Panc1 (cell line): ENCODE measurements around the gene ALDH1A1. TPM values are rescaled to one million over a fixed set of nuclear protein-coding genes. Genes with fewer than 3 reads are reported as not detected.

ENCODE experiments used
- ATAC-seq: fragments of 200-7000 bp; cut with Tn5 transposase; 2 replicates; pipeline ENCODE4 v1.9.1; 2020; ENCODE audit warnings: mild to moderate bottlenecking, moderate library complexity
- BruUV-seq: library from RNA; stranded (reverse); fragments of 400-500 nt; replicated peaks from 2 replicates; lab custom pipeline; 2021; lab: Mats Ljungman, UMichigan
- CTCF ChIA-PET: fragments of 300-600 bp; sonication (Branson Sonifier 250); formaldehyde crosslinking; loops from one replicate; lab custom pipeline; 2022; ENCODE audit warnings: antibody characterized with exemption; lab: Charles Lee
- POLR2A ChIA-PET: fragments of 300-600 bp; sonication (Branson Sonifier 250); formaldehyde crosslinking; loops from one replicate; lab custom pipeline; 2022; ENCODE audit warnings: antibody characterized with exemption; lab: Charles Lee
- DNase-seq: peaks from one replicate; pipeline ENCODE4 v3.0.0-alpha.2; 2010; ENCODE audit warnings: low read depth, low spot score
- H3K27ac ChIP-seq: 2 replicates; pipeline ENCODE4 v1.5.1; 2011; ENCODE audit warnings: mild to moderate bottlenecking, low read length, inconsistent platforms
- H3K27me3 ChIP-seq: fragments of 200-500 bp; sonication (Bioruptor generic); 2 replicates; pipeline ENCODE4 v1.6.0; 2014; ENCODE audit warnings: low read length, inconsistent platforms; ENCODE audit not compliant: control insufficient read depth, insufficient read depth
- H3K36me3 ChIP-seq: fragments of 200-500 bp; sonication (Bioruptor generic); 2 replicates; pipeline ENCODE4 v1.5.1; 2014; ENCODE audit warnings: inconsistent platforms, mild to moderate bottlenecking, low read length, moderate library complexity; ENCODE audit not compliant: control insufficient read depth, insufficient read depth
- H3K4me1 ChIP-seq: 2 replicates; pipeline ENCODE4 v1.5.1; 2011; ENCODE audit warnings: inconsistent platforms, mild to moderate bottlenecking, low read length, moderate library complexity; ENCODE audit not compliant: control insufficient read depth, insufficient read depth
- H3K4me3 ChIP-seq, 2 experiments: 2 replicates each; pipeline ENCODE4 v1.5.1; 2011 to 2012; ENCODE audit warnings: low read depth in 2 of 2, low read length in 2 of 2, mild to moderate bottlenecking in 2 of 2, inconsistent platforms in 1 of 2, moderate library complexity in 1 of 2
- H3K9me3 ChIP-seq: fragments of 200-500 bp; sonication (Bioruptor generic); 2 replicates; pipeline ENCODE4 v1.5.1; 2014; ENCODE audit warnings: low read depth, mild to moderate bottlenecking, inconsistent platforms, low read length, moderate library complexity; ENCODE audit not compliant: control insufficient read depth, insufficient read depth
- POLR2AphosphoS5 ChIP-seq: IDR thresholded peaks from 2 replicates; pipeline ENCODE4 v1.6.1; 2012; ENCODE audit warnings: mild to moderate bottlenecking, low read depth, low read length, moderate library complexity
- SIN3A ChIP-seq: IDR thresholded peaks from 2 replicates; pipeline ENCODE4 v1.6.1; 2012; ENCODE audit warnings: low read depth, mild to moderate bottlenecking, low read length, moderate library complexity, borderline replicate concordance; ENCODE audit not compliant: insufficient read depth
- TCF7L2 ChIP-seq: IDR thresholded peaks from 2 replicates; pipeline ENCODE4 v1.6.1; 2011; ENCODE audit warnings: mild to moderate bottlenecking, low read depth, low read length, inconsistent platforms
- in situ Hi-C: cut with HindIII; loops from 2 replicates; pipeline ENCODE4 v1.10.0; 2016; ENCODE audit warnings: low sequenced_read_pairs, low pct_unique_long_range_greater_than_20kb
- intact Hi-C: fragments of 100-400 bp; cut with micrococcal nuclease; formaldehyde crosslinking; loops from one replicate; pipeline ENCODE4 v1.10.0; 2022; ENCODE audit not compliant: unreplicated experiment
- total RNA-seq: library from RNA; stranded (reverse); gene quantifications from one replicate; pipeline ENCODE4 v1.2.1, GENCODE V29; 2021; ENCODE audit not compliant: unreplicated experiment
- TF ChIP-seq, protein P1 (sequence below), 2 experiments: IDR thresholded peaks; 2 replicates each; pipeline ENCODE4 v1.6.1; 2011 to 2012; ENCODE audit warnings: low read depth in 2 of 2, control low read depth in 1 of 2, low read length in 1 of 2, mild to moderate bottlenecking in 1 of 2, moderate library complexity in 1 of 2; ENCODE audit not compliant: insufficient read depth in 1 of 2

ALDH1A1 gene
- total RNA-seq, 1 experiment from 2014 or later, result 0.54 TPM

DNA sequence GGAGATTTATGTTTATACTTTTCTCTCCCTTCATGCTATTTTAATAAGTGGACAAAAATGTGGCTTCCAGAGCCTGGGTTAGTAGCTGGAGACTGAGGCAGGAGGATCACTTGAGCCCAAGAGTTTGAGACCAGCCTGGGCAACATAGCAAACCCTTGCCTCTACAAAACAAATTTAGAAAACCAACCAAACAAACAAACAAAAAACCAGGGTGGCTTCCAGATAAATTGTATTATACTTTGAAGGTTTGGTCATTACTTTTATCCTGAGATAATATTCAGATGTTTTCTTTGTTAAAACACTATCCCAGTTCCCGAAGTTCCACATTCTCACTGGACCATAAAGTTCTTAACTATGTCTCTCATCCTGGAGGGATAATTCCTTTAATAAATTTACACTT, 46.0 kb downstream of the ALDH1A1 start:
- ATAC-seq (no peak), DNase-seq (no peak)
- H3K27me3 ChIP-seq, result no peaks in the 10 kb centered on the region
- H3K36me3 ChIP-seq, result no peaks in the 10 kb centered on the region
- H3K4me3 ChIP-seq, result no peak overlapping the region
- no peak for TF ChIP-seq SIN3A
- TF ChIP-seq POLR2AphosphoS5, result no peak
- TF ChIP-seq TCF7L2, result no peak
- TF ChIP-seq, protein P1, sequence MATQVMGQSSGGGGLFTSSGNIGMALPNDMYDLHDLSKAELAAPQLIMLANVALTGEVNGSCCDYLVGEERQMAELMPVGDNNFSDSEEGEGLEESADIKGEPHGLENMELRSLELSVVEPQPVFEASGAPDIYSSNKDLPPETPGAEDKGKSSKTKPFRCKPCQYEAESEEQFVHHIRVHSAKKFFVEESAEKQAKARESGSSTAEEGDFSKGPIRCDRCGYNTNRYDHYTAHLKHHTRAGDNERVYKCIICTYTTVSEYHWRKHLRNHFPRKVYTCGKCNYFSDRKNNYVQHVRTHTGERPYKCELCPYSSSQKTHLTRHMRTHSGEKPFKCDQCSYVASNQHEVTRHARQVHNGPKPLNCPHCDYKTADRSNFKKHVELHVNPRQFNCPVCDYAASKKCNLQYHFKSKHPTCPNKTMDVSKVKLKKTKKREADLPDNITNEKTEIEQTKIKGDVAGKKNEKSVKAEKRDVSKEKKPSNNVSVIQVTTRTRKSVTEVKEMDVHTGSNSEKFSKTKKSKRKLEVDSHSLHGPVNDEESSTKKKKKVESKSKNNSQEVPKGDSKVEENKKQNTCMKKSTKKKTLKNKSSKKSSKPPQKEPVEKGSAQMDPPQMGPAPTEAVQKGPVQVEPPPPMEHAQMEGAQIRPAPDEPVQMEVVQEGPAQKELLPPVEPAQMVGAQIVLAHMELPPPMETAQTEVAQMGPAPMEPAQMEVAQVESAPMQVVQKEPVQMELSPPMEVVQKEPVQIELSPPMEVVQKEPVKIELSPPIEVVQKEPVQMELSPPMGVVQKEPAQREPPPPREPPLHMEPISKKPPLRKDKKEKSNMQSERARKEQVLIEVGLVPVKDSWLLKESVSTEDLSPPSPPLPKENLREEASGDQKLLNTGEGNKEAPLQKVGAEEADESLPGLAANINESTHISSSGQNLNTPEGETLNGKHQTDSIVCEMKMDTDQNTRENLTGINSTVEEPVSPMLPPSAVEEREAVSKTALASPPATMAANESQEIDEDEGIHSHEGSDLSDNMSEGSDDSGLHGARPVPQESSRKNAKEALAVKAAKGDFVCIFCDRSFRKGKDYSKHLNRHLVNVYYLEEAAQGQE (IDR thresholded peaks at IDR 0.05; ENCODE audit: insufficient read depth in 1 of 2, low read depth in 2 of 2, low read length in 1 of 2), result no peak
- H3K27ac ChIP-seq, result no peak overlapping the region
- no peaks in the 10 kb centered on the region for H3K4me1 ChIP-seq
- in situ Hi-C loops, result no loop called here
- ChIA-PET POLR2A (no interaction called here), CTCF (interaction anchor here (0.6 kb wide), 1 partner anchor 202 kb away, joined by 3 read pairs; no protein-coding TSS in a partner anchor)
- intact Hi-C loops, result no loop called here
- no peaks in the 10 kb centered on the region for H3K9me3 ChIP-seq
- no TSS peak for BruUV-seq

DNA sequence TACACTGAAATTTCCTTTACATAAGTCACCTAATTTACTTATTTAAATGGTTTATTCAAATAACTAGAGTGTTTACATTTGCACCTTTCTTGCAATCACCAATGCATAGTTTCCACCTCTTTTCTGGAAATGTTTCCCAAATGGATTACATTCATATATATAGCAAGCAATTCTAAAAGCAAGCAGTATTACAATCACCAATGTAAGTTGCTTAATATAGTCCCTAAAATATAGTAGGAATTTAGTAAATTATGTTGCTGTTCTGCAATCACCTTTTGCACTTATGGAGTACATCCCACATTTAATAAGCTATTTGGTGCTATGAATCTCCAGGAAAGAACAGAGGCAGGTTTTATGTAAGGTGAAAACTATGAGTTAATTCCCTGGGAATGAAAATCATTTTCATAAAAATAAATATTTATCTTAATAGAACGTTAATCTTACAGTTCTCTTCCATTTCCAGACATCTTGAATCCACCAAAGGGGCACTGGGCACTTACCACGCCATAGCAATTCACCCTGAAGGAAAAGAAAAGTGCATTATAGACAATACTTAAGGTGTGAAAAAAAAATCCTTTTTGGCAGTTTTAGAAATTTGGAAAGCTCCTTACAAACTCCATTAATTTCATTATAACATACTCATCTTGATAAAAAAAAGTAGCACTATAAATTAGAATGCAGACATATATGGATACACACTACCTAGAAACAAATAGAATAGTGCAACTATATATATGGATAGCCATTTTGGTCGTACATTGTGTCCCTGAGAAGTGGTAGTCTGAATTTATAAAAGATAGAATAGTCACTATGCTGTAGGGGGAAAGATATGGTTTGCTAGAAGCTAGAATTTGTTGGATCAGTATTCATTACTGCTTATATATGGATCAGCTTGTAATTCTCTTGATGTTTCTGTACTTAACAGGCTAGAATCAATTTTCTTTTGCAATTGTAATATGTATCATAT, 47.1 kb downstream of the ALDH1A1 start:
- Histone ChIP-seq H3K4me1 (no peaks in the 10 kb centered on the region), H3K27ac (no peak overlapping the region), H3K4me3 (no peak overlapping the region), H3K9me3 (no peaks in the 10 kb centered on the region), H3K27me3 (no peaks in the 10 kb centered on the region; the same call in 1 of the 2 replicates), H3K36me3 (no peaks in the 10 kb centered on the region)
- in situ Hi-C loops (no loop called here), intact Hi-C loops (no loop called here)
- ChIA-PET CTCF (no interaction called here), POLR2A (no interaction called here)
- ATAC-seq (no peak), DNase-seq (no peak)
- TF ChIP-seq POLR2AphosphoS5, result no peak
- no peak for TF ChIP-seq SIN3A
- no peak for TF ChIP-seq TCF7L2
- TF ChIP-seq, protein P1 (IDR thresholded peaks at IDR 0.05; ENCODE audit: insufficient read depth in 1 of 2, low read depth in 2 of 2, low read length in 1 of 2), result no peak
- no TSS peak for BruUV-seq
